Stimulated activated CD8-positive, alpha-beta memory T cell treated with anti-CD3 and anti-CD28 coated beads, Interleukin-12 subunit alpha, Interleukin-12 subunit beta, amount 100 ng/mL, for 4 hours (primary cell): ENCODE results near the gene CCDC185.

ENCODE experiments used
- DNase-seq: peaks from one replicate; pipeline ENCODE4 v3.0.0-alpha.2; 2020; ENCODE audit warnings: low read depth

Gene CCDC185

GRCh38 chr1:223430236-223430635, 37.0 kb downstream of the CCDC185 start:
- DNase-seq = no peak

- no peak for DNase-seq
Measured at GRCh38 chr1:223437151-223437550, 43.9 kb downstream of the CCDC185 start.

- DNase-seq = no peak
Measured at GRCh38 chr1:223443397-223443796, 50.2 kb downstream of the CCDC185 start.

GRCh38 chr1:223444411-223444810, 51.2 kb downstream of the CCDC185 start:
- no peak for DNase-seq
